ENCODE measurements around the gene ST8SIA6. TPM values are rescaled to one million over a fixed set of nuclear protein-coding genes. Genes with fewer than 3 reads are reported as not detected.

Gene ST8SIA6
- total and polyA plus RNA-seq, 2 of the 8 experiments (the other 6 are each of a cell fraction or from before 2014, with no cell fraction given), result 0.70 to 1.1 TPM

DNA sequence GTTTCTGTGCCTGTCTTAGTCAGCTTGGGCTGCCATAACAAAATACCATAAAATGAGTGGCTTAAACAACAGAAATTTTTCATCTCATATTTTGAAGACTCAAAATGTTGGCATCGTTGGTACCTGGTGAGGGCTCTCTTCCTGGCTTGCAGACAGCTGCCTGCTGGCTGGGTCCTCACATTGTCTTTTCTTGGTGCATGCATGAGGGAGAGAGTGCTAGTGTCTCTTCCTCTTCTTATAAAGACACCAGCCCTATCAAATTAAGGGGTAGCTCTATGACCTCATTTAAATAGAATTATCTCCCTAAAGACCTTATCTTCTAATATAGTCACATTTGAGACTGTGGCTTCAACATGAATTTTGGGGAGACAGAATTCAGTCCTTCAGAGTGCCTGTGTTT, 39.9 kb downstream of the ST8SIA6 start:
- Histone ChIP-seq H3K79me1 (ENCODE audit: low read depth, low read length) (no peaks in the 10 kb centered on the region), H2BK5ac (ENCODE audit: low read depth, low read length) (no peak overlapping the region), H3K14ac (ENCODE audit: insufficient read length) (no peak overlapping the region), H4K8ac (ENCODE audit: extremely low read depth, insufficient read depth, low read length) (no peak overlapping the region), H2BK12ac (ENCODE audit: low read depth, low read length) (no peak overlapping the region), H2BK20ac (ENCODE audit: low read length) (no peak overlapping the region), H2BK15ac (ENCODE audit: low read length) (no peak overlapping the region), H3K9ac (replicated peaks in 1 of 4; ENCODE audit: extremely low read depth in 1 of 4, low read depth in 3 of 4, low read length in 3 of 4) (no peak overlapping the region), H3K79me2 (ENCODE audit: control insufficient read depth in 1 of 2, insufficient read depth in 2 of 2, low read length in 2 of 2) (no peaks in the 10 kb centered on the region), H3K4me1 (replicated peaks in 1 of 4; ENCODE audit: control insufficient read depth in 3 of 4, insufficient read depth in 4 of 4, low read length in 3 of 4) (0 out of 7 replicates have a peak, but pooled peaks cover 0 to 2% (median 0%) of the 10 kb centered on the region in 4 experiments), H3K27me3 (replicated peaks in 1 of 4; ENCODE audit: control insufficient read depth in 3 of 4, extremely low read depth in 1 of 4, insufficient read depth in 3 of 4, low read length in 3 of 4) (no peaks in the 10 kb centered on the region), H3K23me2 (ENCODE audit: low read depth, low read length) (no peaks in the 10 kb centered on the region), H4K20me1 (replicated peaks in 1 of 2; ENCODE audit: control insufficient read depth in 1 of 2, insufficient read depth in 2 of 2, low read length in 2 of 2) (no peaks in the 10 kb centered on the region), H3K23ac (ENCODE audit: insufficient read length) (no peak overlapping the region), H3K9me3 (ENCODE audit: insufficient read depth in 2 of 2, low read depth in 1 of 2, low read length in 1 of 2) (no peaks in the 10 kb centered on the region), H3K18ac (ENCODE audit: extremely low read depth, low read length) (no peak overlapping the region), H2BK120ac (replicated peaks; ENCODE audit: low read depth, low read length) (no peak overlapping the region), H2AK5ac (ENCODE audit: low read depth, low read length) (no peak overlapping the region), H3K56ac (replicated peaks; ENCODE audit: insufficient read length, low read depth, low read length) (no peak overlapping the region), H3K36me3 (ENCODE audit: control insufficient read depth in 2 of 4, insufficient read depth in 4 of 4, low read length in 3 of 4) (no peaks in the 10 kb centered on the region), H3K4me2 (ENCODE audit: insufficient read depth in 1 of 2, low read depth in 2 of 2, low read length in 2 of 2) (no peak overlapping the region), H3K27ac (ENCODE audit: low read depth, low read length) (no peak overlapping the region), H3K4ac (replicated peaks; ENCODE audit: insufficient read length, low read depth, low read length) (no peak overlapping the region), H4K91ac (replicated peaks; ENCODE audit: insufficient read length, low read length) (no peak overlapping the region), H2AFZ (ENCODE audit: low read length) (no peak overlapping the region), H4K5ac (ENCODE audit: insufficient read length, low read depth, low read length) (no peak overlapping the region), H3K4me3 (ENCODE audit: extremely low read depth in 1 of 4, insufficient read depth in 2 of 4, low read depth in 3 of 4, low read length in 4 of 4) (no peak overlapping the region)
- CTCF ChIA-PET (ENCODE audit: partially characterized antibody), result interaction anchor here (1.1 kb wide), 1 partner anchor 17 kb away, joined by 3 read pairs; no protein-coding TSS in a partner anchor
- POLR2A ChIA-PET (ENCODE audit: partially characterized antibody), result no interaction called here
- FAIRE-seq (no peak), DNase-seq (ENCODE audit: low read depth in 1 of 2, low spot score in 2 of 2) (no peak)
- WGBS, 2 experiments (ENCODE audit: extremely low coverage in 1 of 2, insufficient coverage in 1 of 2, insufficient read length in 1 of 2, insufficient replicate concordance in 2 of 2, low coverage in 1 of 2, low lambda C conversion rate in 2 of 2, missing lambda C conversion rate in 1 of 2), result 83% methylated on average over 1 of the region's 1 CpG; no CpG with 5 or more reads in 1 of the 2 experiments
- TF ChIP-seq CHD1 (IDR thresholded peaks at IDR 0.05; ENCODE audit: low read depth, low read length) (no peak), POLR2AphosphoS5 (IDR thresholded peaks at IDR 0.05; ENCODE audit: low read depth, low read length) (no peak), ASH2L (IDR thresholded peaks at IDR 0.05; ENCODE audit: low read length) (no peak), CREB1 (IDR thresholded peaks at IDR 0.05) (no peak), SAP30 (IDR thresholded peaks at IDR 0.05; ENCODE audit: insufficient read depth, insufficient replicate concordance, low read length) (no peak), CBX8 (IDR thresholded peaks at IDR 0.05; ENCODE audit: borderline replicate concordance, low read depth, low read length) (no peak), KDM1A (IDR thresholded peaks at IDR 0.05; ENCODE audit: borderline replicate concordance, low read length) (no peak), RAD21 (IDR thresholded peaks at IDR 0.05 in 1 of 2, conservative IDR thresholded peaks at IDR 0.05 in 1 of 2; ENCODE audit: low read depth in 2 of 2, low read length in 2 of 2) (no peak)

Measured in H1 (cell line).